CD14-positive monocyte (primary cell): ENCODE measurements around the gene CLDND2. TPM values are rescaled to one million over a fixed set of nuclear protein-coding genes. Genes with fewer than 3 reads are reported as not detected.
"Not testable (repeated sequence)": the region's sequence is repeated elsewhere in the genome, so short reads cannot be mapped to it uniquely, and the experiment has no call there.

Source experiments
- DNase-seq, 3 donors: peaks; one replicate each; pipeline ENCODE4 v3.0.0-alpha.2; 2011 to 2022
- H2AFZ ChIP-seq: 2 replicates; pipeline ENCODE4 v1.6.0; 2012; ENCODE audit warnings: mild to moderate bottlenecking, low read depth, low read length, inconsistent platforms; ENCODE audit not compliant: insufficient read depth, poor library complexity, severe bottlenecking
- H3K27ac ChIP-seq, 2 donors: 1 replicate in 1 of 2; 2 replicates in 1 of 2; pipeline ENCODE4 v1.5.1; 2012 to 2013; ENCODE audit warnings: low read length in 2 of 2, control low read depth in 1 of 2, inconsistent platforms in 1 of 2, low read depth in 1 of 2, mild to moderate bottlenecking in 1 of 2
- H3K27me3 ChIP-seq, 2 donors: one replicate each; pipeline versions ENCODE4 v1.6.0 to v1.6.1; 2011 to 2013; ENCODE audit warnings: low read length in 2 of 2; ENCODE audit not compliant: control insufficient read depth in 2 of 2, insufficient read depth in 2 of 2
- H3K36me3 ChIP-seq, 2 donors: replicated peaks in 1 of 2; 1 replicate in 1 of 2; 2 replicates in 1 of 2; pipeline versions ENCODE4 v1.5.1 to v1.6.1; 2012 to 2013; ENCODE audit warnings: low read length in 2 of 2, control low read depth in 1 of 2, inconsistent platforms in 1 of 2, mild to moderate bottlenecking in 1 of 2; ENCODE audit not compliant: insufficient read depth in 2 of 2, control insufficient read depth in 1 of 2
- H3K4me1 ChIP-seq, 2 donors: 1 replicate in 1 of 2; 2 replicates in 1 of 2; pipeline versions ENCODE4 v1.5.1 to v1.6.1; 2012 to 2013; ENCODE audit warnings: low read length in 2 of 2, control low read depth in 1 of 2, inconsistent platforms in 1 of 2, mild to moderate bottlenecking in 1 of 2, moderate library complexity in 1 of 2; ENCODE audit not compliant: insufficient read depth in 2 of 2, control insufficient read depth in 1 of 2
- H3K4me2 ChIP-seq: replicated peaks from 2 replicates; pipeline ENCODE3; 2012; ENCODE audit warnings: low read length, moderate library complexity, mild to moderate bottlenecking; ENCODE audit not compliant: poor library complexity, severe bottlenecking; ENCODE audit errors: extremely low read depth
- H3K4me3 ChIP-seq, 3 experiments: fragments of 200-600 bp in 1 of 3; sonication (generic) in 1 of 3; replicated peaks in 1 of 3; 1 replicate in 2 of 3; 2 replicates in 1 of 3; pipeline ENCODE4 v1.5.1; 2011 to 2013; ENCODE audit warnings: low read length in 3 of 3, mild to moderate bottlenecking in 3 of 3, control low read depth in 2 of 3, low read depth in 2 of 3, inconsistent platforms in 1 of 3, moderate library complexity in 1 of 3
- H3K79me2 ChIP-seq: 2 replicates; pipeline ENCODE4 v1.6.0; 2012; ENCODE audit warnings: mild to moderate bottlenecking, control low read depth, inconsistent platforms, low read length, moderate library complexity; ENCODE audit not compliant: insufficient read depth
- H3K9ac ChIP-seq: 2 replicates; pipeline ENCODE4 v1.6.0; 2017; ENCODE audit warnings: low read length, mild to moderate bottlenecking; ENCODE audit not compliant: insufficient read depth, poor library complexity, severe bottlenecking
- H3K9me3 ChIP-seq, 2 donors: replicated peaks in 1 of 2; 1 replicate in 1 of 2; 2 replicates in 1 of 2; pipeline versions ENCODE4 v1.5.1 to v1.6.1; 2012 to 2013; ENCODE audit warnings: low read length in 2 of 2, control low read depth in 1 of 2; ENCODE audit not compliant: control insufficient read depth in 1 of 2, insufficient read depth in 1 of 2
- H4K20me1 ChIP-seq: 2 replicates; pipeline ENCODE4 v1.6.0; 2012; ENCODE audit warnings: mild to moderate bottlenecking, low read length, control low read depth, moderate library complexity; ENCODE audit not compliant: insufficient read depth
- H3K27ac Mint-ChIP-seq, 7 donors: one replicate each; pipeline ENCODE4 v1.8.0; 2020; ENCODE audit warnings: mild to moderate bottlenecking in 7 of 7, mixed read lengths in 7 of 7, moderate library complexity in 6 of 7, inconsistent platforms in 2 of 7
- H3K27me3 Mint-ChIP-seq, 3 donors: one replicate each; pipeline ENCODE4 v1.8.0; 2021 to 2022; ENCODE audit warnings: low read depth in 3 of 3, mild to moderate bottlenecking in 3 of 3, mixed read lengths in 3 of 3, moderate library complexity in 3 of 3, inconsistent platforms in 1 of 3
- H3K36me3 Mint-ChIP-seq, 2 donors: one replicate each; pipeline ENCODE4 v1.8.0; 2020; ENCODE audit warnings: mixed read lengths in 2 of 2, inconsistent platforms in 1 of 2, mild to moderate bottlenecking in 1 of 2
- H3K4me1 Mint-ChIP-seq: one replicate; pipeline ENCODE4 v1.8.0; 2020; ENCODE audit warnings: mild to moderate bottlenecking, mixed read lengths
- H3K4me3 Mint-ChIP-seq, 2 donors: one replicate each; pipeline ENCODE4 v1.8.0; 2020; ENCODE audit warnings: mild to moderate bottlenecking in 2 of 2, mixed read lengths in 2 of 2, moderate library complexity in 1 of 2
- H3K9me3 Mint-ChIP-seq, 7 donors: one replicate each; pipeline ENCODE4 v1.8.0; 2020 to 2022; ENCODE audit warnings: mixed read lengths in 7 of 7, mild to moderate bottlenecking in 6 of 7, moderate library complexity in 6 of 7, inconsistent platforms in 2 of 7
- WGBS: methylation state at CpG from one replicate; pipeline ENCODE4 v1.1.5; 2013; ENCODE audit warnings: missing lambda C conversion rate; ENCODE audit not compliant: insufficient coverage; 5-methylcytosine and 5-hydroxymethylcytosine counted together
- intact Hi-C, 2 donors: fragments of 100-400 bp; cut with micrococcal nuclease; formaldehyde crosslinking; loops; one replicate each; pipeline versions ENCODE4 v1.15.0 to v1.15.1; 2023
- polyA plus RNA-seq, 3 donors: library from polyadenylated mRNA; depleted of rRNA in 1 of 3; unstranded in 2 of 3; stranded (reverse) in 1 of 3; fragments of 300-500 nt in 2 of 3; fragments of >200 nt in 1 of 3; fragmentation: Illumina TruSeq in 2 of 3; gene quantifications; 1 replicate in 2 of 3; 2 replicates in 1 of 3; pipeline ENCODE4 v1.2.3, GENCODE V29; 2012 to 2021
- TF ChIP-seq, protein P1 (sequence below): fragments of 200-600 bp; IDR thresholded peaks from one replicate; pipeline ENCODE4 v1.8.0; 2022; ENCODE audit warnings: antibody characterized with exemption, mild to moderate bottlenecking

The CLDND2 gene
- polyA plus RNA-seq, 3 donors = 0.08 TPM; not detected in 2

GRCh38 chr19:51407511-51408131 is 38.8 kb upstream of the CLDND2 start:
- peak overlapping the region; percentile 48 for H3K9ac ChIP-seq
- H3K79me2 ChIP-seq = no peaks in the 10 kb centered on the region
- H3K27ac ChIP-seq = peak overlapping the region; percentile 85 to 92
- H3K27me3 Mint-ChIP-seq = peaks cover 0 to 2% (median 0%) of the 10 kb centered on the region in 3 donors
- no peaks in the 10 kb centered on the region for H4K20me1 ChIP-seq
- peaks cover 16 to 31% of the 10 kb centered on the region in 2 donors for H3K36me3 Mint-ChIP-seq
- 47% methylated on average over 5 of the region's 6 CpGs for WGBS
- peaks cover 48 to 50% of the 10 kb centered on the region in 2 donors for H3K4me1 ChIP-seq
- H3K9me3 Mint-ChIP-seq = peaks cover 6 to 18% (median 12%) of the 10 kb centered on the region in 7 donors
- H3K4me3 Mint-ChIP-seq = peak overlapping the region in 1 of 2 donors; percentile 26
- peak; percentile 88 to 98 (median 92) for DNase-seq
- H3K36me3 ChIP-seq = peaks cover 3 to 10% of the 10 kb centered on the region in 2 donors
- H3K4me2 ChIP-seq = peak overlapping the region; percentile 47
- peak overlapping the region in 1 of 3 experiments; percentile 51 for H3K4me3 ChIP-seq
- intact Hi-C loops = no loop called here
- H3K4me1 Mint-ChIP-seq = peaks cover 45% of the 10 kb centered on the region
- TF ChIP-seq, protein P1, sequence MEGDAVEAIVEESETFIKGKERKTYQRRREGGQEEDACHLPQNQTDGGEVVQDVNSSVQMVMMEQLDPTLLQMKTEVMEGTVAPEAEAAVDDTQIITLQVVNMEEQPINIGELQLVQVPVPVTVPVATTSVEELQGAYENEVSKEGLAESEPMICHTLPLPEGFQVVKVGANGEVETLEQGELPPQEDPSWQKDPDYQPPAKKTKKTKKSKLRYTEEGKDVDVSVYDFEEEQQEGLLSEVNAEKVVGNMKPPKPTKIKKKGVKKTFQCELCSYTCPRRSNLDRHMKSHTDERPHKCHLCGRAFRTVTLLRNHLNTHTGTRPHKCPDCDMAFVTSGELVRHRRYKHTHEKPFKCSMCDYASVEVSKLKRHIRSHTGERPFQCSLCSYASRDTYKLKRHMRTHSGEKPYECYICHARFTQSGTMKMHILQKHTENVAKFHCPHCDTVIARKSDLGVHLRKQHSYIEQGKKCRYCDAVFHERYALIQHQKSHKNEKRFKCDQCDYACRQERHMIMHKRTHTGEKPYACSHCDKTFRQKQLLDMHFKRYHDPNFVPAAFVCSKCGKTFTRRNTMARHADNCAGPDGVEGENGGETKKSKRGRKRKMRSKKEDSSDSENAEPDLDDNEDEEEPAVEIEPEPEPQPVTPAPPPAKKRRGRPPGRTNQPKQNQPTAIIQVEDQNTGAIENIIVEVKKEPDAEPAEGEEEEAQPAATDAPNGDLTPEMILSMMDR = peak; percentile 32
- peak overlapping the region; percentile 88 to 98 (median 95) for H3K27ac Mint-ChIP-seq
- peaks cover 2 to 11% of the 10 kb centered on the region in 2 donors for H3K9me3 ChIP-seq
- no peaks in the 10 kb centered on the region for H3K27me3 ChIP-seq
- H2AFZ ChIP-seq = no peak overlapping the region

- Mint-ChIP-seq H3K36me3 (peaks cover 5 to 18% of the 10 kb centered on the region in 2 donors), H3K27ac (no peak overlapping the region), H3K4me3 (no peak overlapping the region), H3K27me3 (peaks cover 0 to 2% (median 0%) of the 10 kb centered on the region in 3 donors), H3K9me3 (peaks cover 19 to 29% (median 25%) of the 10 kb centered on the region in 7 donors), H3K4me1 (peaks cover 22% of the 10 kb centered on the region)
- Histone ChIP-seq H3K9me3 (peaks cover 16 to 26% of the 10 kb centered on the region in 2 donors), H3K79me2 (peaks cover 3% of the 10 kb centered on the region), H3K9ac (no peak overlapping the region), H4K20me1 (no peaks in the 10 kb centered on the region), H3K4me1 (peaks cover 22 to 23% of the 10 kb centered on the region in 2 donors), H3K4me2 (no peak overlapping the region), H3K27ac (no peak overlapping the region), H3K36me3 (no peaks in the 10 kb centered on the region), H3K27me3 (no peaks in the 10 kb centered on the region), H3K4me3 (no peak overlapping the region), H2AFZ (no peak overlapping the region)
- WGBS = 98% methylated on average over 9 of the region's 9 CpGs
- intact Hi-C loops = no loop called here
- TF ChIP-seq, protein P1 = no peak
- DNase-seq = no peak
These were observed 33.3 kb upstream of the CLDND2 start for GRCh38 chr19:51402117-51402516.

DNA sequence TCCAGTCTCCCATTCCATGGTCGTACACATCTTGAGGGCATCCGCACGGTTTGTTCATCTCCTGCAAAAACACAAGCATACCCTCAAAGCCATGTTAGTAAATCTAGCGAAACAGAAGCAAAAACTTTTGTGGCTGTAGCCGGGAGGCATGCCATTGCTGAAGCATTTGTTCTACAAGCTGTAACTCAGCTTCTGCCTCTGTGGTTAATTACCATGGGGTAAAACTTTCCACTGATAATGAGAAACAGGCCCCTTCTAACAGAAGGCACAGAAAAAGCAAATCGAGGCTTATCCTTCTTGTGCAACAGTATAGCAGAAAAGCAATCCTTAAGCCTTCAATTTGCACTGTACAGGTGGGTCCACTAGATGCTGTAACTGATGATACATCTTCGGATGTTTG is 31.1 kb upstream of the CLDND2 start:
- not testable (repeated sequence) for H3K27ac Mint-ChIP-seq, H3K27me3 Mint-ChIP-seq, H4K20me1 ChIP-seq, H3K79me2 ChIP-seq, H3K9ac ChIP-seq, DNase-seq, H3K4me3 ChIP-seq, H2AFZ ChIP-seq, H3K4me2 ChIP-seq, H3K4me3 Mint-ChIP-seq, H3K27ac ChIP-seq, H3K36me3 ChIP-seq, H3K27me3 ChIP-seq
- Mint-ChIP-seq H3K4me1 (peaks cover 22% of the 10 kb centered on the region), H3K9me3 (peaks cover 19 to 27% (median 24%) of the 10 kb centered on the region in 7 donors), H3K36me3 (peaks cover 5 to 18% of the 10 kb centered on the region in 2 donors)
- Histone ChIP-seq H3K4me1 (peaks cover 18 to 22% of the 10 kb centered on the region in 2 donors), H3K9me3 (peaks cover 16 to 26% of the 10 kb centered on the region in 2 donors)
- WGBS = 78% methylated on average over 5 of the region's 7 CpGs
- intact Hi-C loops = loop anchor here (2.0 to 10.0 kb wide), 4 partner anchors 37 to 265 kb away; partner anchors contain the start of gene SIGLEC12 (in 1 of the 2)
